H9 (cell line): ENCODE measurements around the gene INPP5A. TPM values are rescaled to one million over a fixed set of nuclear protein-coding genes. Genes with fewer than 3 reads are reported as not detected.

Experiments used
- DNase-seq: peaks from one replicate; pipeline ENCODE4 v3.0.0-alpha.2; 2017
- H2AFZ ChIP-seq: one replicate; pipeline ENCODE4 v1.6.1; 2013; ENCODE audit warnings: mild to moderate bottlenecking, low read length, control low read depth, moderate library complexity
- H2AK5ac ChIP-seq: 2 replicates; pipeline ENCODE4 v1.6.1; 2013; ENCODE audit warnings: low read length, control low read depth, mixed read lengths; ENCODE audit not compliant: insufficient read length
- H2BK120ac ChIP-seq: one replicate; pipeline ENCODE4 v1.6.1; 2013; ENCODE audit warnings: low read depth, mild to moderate bottlenecking, low read length, control low read depth, inconsistent platforms; ENCODE audit not compliant: poor library complexity, severe bottlenecking
- H2BK12ac ChIP-seq: 2 replicates; pipeline ENCODE4 v1.6.1; 2013; ENCODE audit warnings: low read length, control low read depth, mixed read lengths, low read depth; ENCODE audit not compliant: insufficient read length
- H2BK15ac ChIP-seq: 2 replicates; pipeline ENCODE4 v1.6.1; 2013; ENCODE audit warnings: low read depth, low read length, control low read depth
- H2BK20ac ChIP-seq: one replicate; pipeline ENCODE4 v1.6.1; 2013; ENCODE audit warnings: low read depth, mild to moderate bottlenecking, low read length, control low read depth, inconsistent platforms; ENCODE audit not compliant: poor library complexity, severe bottlenecking
- H2BK5ac ChIP-seq: 2 replicates; pipeline ENCODE4 v1.6.1; 2013; ENCODE audit warnings: low read length, control low read depth, mixed read lengths; ENCODE audit not compliant: insufficient read length
- H3K14ac ChIP-seq: 2 replicates; pipeline ENCODE4 v1.6.1; 2013; ENCODE audit warnings: low read length, control low read depth; ENCODE audit not compliant: insufficient read depth
- H3K18ac ChIP-seq: 2 replicates; pipeline ENCODE4 v1.6.1; 2013; ENCODE audit warnings: low read depth, mild to moderate bottlenecking, mixed read lengths, low read length, control low read depth; ENCODE audit not compliant: insufficient read length
- H3K23ac ChIP-seq: 2 replicates; pipeline ENCODE4 v1.6.1; 2013; ENCODE audit warnings: low read length, control low read depth, mixed read lengths, low read depth; ENCODE audit not compliant: insufficient read length
- H3K23me2 ChIP-seq: 2 replicates; pipeline ENCODE4 v1.6.1; 2013; ENCODE audit warnings: low read depth, mild to moderate bottlenecking, mixed read lengths, low read length, control low read depth; ENCODE audit not compliant: insufficient read length, poor library complexity, severe bottlenecking
- H3K27ac ChIP-seq: 2 replicates; pipeline ENCODE4 v1.5.1; 2013; ENCODE audit warnings: low read length, control low read depth, mixed read lengths, low read depth; ENCODE audit not compliant: insufficient read length
- H3K27me3 ChIP-seq: 2 replicates; pipeline ENCODE4 v1.6.1; 2013; ENCODE audit warnings: low read length, control low read depth, inconsistent platforms; ENCODE audit not compliant: insufficient read depth
- H3K4ac ChIP-seq: 2 replicates; pipeline ENCODE4 v1.6.1; 2013; ENCODE audit warnings: low read depth, mild to moderate bottlenecking, control low read depth, inconsistent platforms, low read length, moderate library complexity
- H3K4me1 ChIP-seq: 2 replicates; pipeline ENCODE4 v1.6.1; 2013; ENCODE audit warnings: low read length, control low read depth, inconsistent platforms; ENCODE audit not compliant: insufficient read depth
- H3K4me2 ChIP-seq: 2 replicates; pipeline ENCODE4 v1.6.1; 2013; ENCODE audit warnings: low read length, control low read depth, mixed read lengths; ENCODE audit not compliant: insufficient read length, insufficient read depth
- H3K56ac ChIP-seq: 2 replicates; pipeline ENCODE4 v1.6.1; 2013; ENCODE audit warnings: low read depth, mild to moderate bottlenecking, mixed read lengths, low read length, control low read depth; ENCODE audit not compliant: insufficient read length
- H3K79me1 ChIP-seq: 2 replicates; pipeline ENCODE4 v1.6.1; 2013; ENCODE audit warnings: low read depth, mild to moderate bottlenecking, moderate library complexity, low read length, control low read depth, inconsistent platforms; ENCODE audit not compliant: insufficient read depth, poor library complexity, severe bottlenecking
- H3K79me2 ChIP-seq: 2 replicates; pipeline ENCODE4 v1.6.1; 2013; ENCODE audit warnings: low read length, control low read depth, inconsistent platforms; ENCODE audit not compliant: insufficient read depth
- H3K9ac ChIP-seq: 2 replicates; pipeline ENCODE4 v1.6.1; 2013; ENCODE audit warnings: low read length, control low read depth, mixed read lengths; ENCODE audit not compliant: insufficient read length; ENCODE audit errors: extremely low read depth
- H3K9me3 ChIP-seq: one replicate; pipeline ENCODE4 v1.6.1; 2013; ENCODE audit warnings: low read depth, low read length, inconsistent platforms; ENCODE audit not compliant: control insufficient read depth
- H3T11ph ChIP-seq: one replicate; pipeline ENCODE4 v1.6.1; 2013; ENCODE audit warnings: mild to moderate bottlenecking, low read length, control low read depth, inconsistent platforms
- H4K20me1 ChIP-seq: one replicate; pipeline ENCODE4 v1.6.1; 2013; ENCODE audit not compliant: control insufficient read depth, insufficient read length, insufficient read depth
- H4K5ac ChIP-seq: 2 replicates; pipeline ENCODE4 v1.6.1; 2013; ENCODE audit warnings: low read depth, mild to moderate bottlenecking, mixed read lengths, low read length, control low read depth; ENCODE audit not compliant: insufficient read length
- H4K8ac ChIP-seq: replicated peaks from 2 replicates; pipeline ENCODE4 v1.6.1; 2013; ENCODE audit warnings: low read length, control low read depth, mixed read lengths, low read depth; ENCODE audit not compliant: insufficient read length
- H4K91ac ChIP-seq: 2 replicates; pipeline ENCODE4 v1.6.1; 2013; ENCODE audit warnings: low read depth, mild to moderate bottlenecking, moderate library complexity, mixed read lengths, low read length, control low read depth; ENCODE audit not compliant: insufficient read length
- H3K27ac Mint-ChIP-seq, 3 experiments: 2 replicates in 2 of 3; 3 replicates in 1 of 3; pipeline ENCODE4 v1.8.0; 2020 to 2021; ENCODE audit warnings: mixed read lengths in 3 of 3, mild to moderate bottlenecking in 1 of 3, moderate library complexity in 1 of 3
- H3K27me3 Mint-ChIP-seq: 2 replicates; pipeline ENCODE4 v1.8.0; 2021; ENCODE audit warnings: low read depth, mild to moderate bottlenecking, moderate library complexity, mixed read lengths
- H3K36me3 Mint-ChIP-seq, 3 experiments: 2 replicates in 2 of 3; 3 replicates in 1 of 3; pipeline ENCODE4 v1.8.0; 2020 to 2021; ENCODE audit warnings: low read depth in 3 of 3, mixed read lengths in 3 of 3; ENCODE audit not compliant: insufficient read depth in 1 of 3
- H3K4me1 Mint-ChIP-seq, 2 experiments: 2 replicates each; pipeline ENCODE4 v1.8.0; 2020; ENCODE audit warnings: mixed read lengths in 2 of 2
- H3K4me3 Mint-ChIP-seq, 2 experiments: 2 replicates in 1 of 2; 3 replicates in 1 of 2; pipeline ENCODE4 v1.8.0; 2020 to 2021; ENCODE audit warnings: mild to moderate bottlenecking in 2 of 2, mixed read lengths in 2 of 2, moderate library complexity in 1 of 2
- H3K9me3 Mint-ChIP-seq, 2 experiments: 2 replicates in 1 of 2; 3 replicates in 1 of 2; pipeline ENCODE4 v1.8.0; 2020; ENCODE audit warnings: mild to moderate bottlenecking in 2 of 2, mixed read lengths in 2 of 2, moderate library complexity in 1 of 2
- CTCF ChIP-seq: fragments of 200-600 bp; sonication (generic); conservative IDR thresholded peaks from 3 replicates; pipeline ENCODE4 v1.8.0; 2021; ENCODE audit warnings: antibody characterized with exemption, mild to moderate bottlenecking
- WGBS: extraction: QIAGEN DNeasy Blood & Tissue Kit; methylation state at CpG from one replicate; pipeline ENCODE4 v1.1.7; 2013; ENCODE audit warnings: missing lambda C conversion rate, low lambda C conversion rate, mixed read lengths; ENCODE audit not compliant: insufficient read length; ENCODE audit errors: extremely low coverage; 5-methylcytosine and 5-hydroxymethylcytosine counted together
- total RNA-seq: library from RNA; stranded (reverse); gene quantifications from 2 replicates; pipeline ENCODE4 v1.2.1, GENCODE V29; 2021

The INPP5A gene
- total RNA-seq, 1 experiment from 2014 or later, result 17.7 TPM

GRCh38 chr10:132585732-132586722, 48.4 kb downstream of the INPP5A start:
- Histone ChIP-seq H4K5ac (no peak overlapping the region), H2BK12ac (no peak overlapping the region), H3T11ph (no peak overlapping the region), H2BK5ac (no peak overlapping the region), H3K9me3 (no peaks in the 10 kb centered on the region), H2BK15ac (no peak overlapping the region), H3K14ac (no peak overlapping the region), H4K8ac (no peak overlapping the region), H4K20me1 (no peaks in the 10 kb centered on the region), H3K56ac (no peak overlapping the region), H3K23ac (no peak overlapping the region), H3K18ac (no peak overlapping the region), H2BK20ac (no peak overlapping the region), H4K91ac (no peak overlapping the region), H3K27me3 (no peaks in the 10 kb centered on the region), H3K4me2 (no peak overlapping the region), H2AK5ac (no peak overlapping the region), H3K79me2 (peaks cover 1% of the 10 kb centered on the region; the same call in 1 of the 2 replicates), H2BK120ac (no peak overlapping the region), H3K27ac (no peak overlapping the region), H3K79me1 (no peaks in the 10 kb centered on the region), H3K9ac (no peak overlapping the region), H3K4me1 (no peaks in the 10 kb centered on the region), H3K4ac (no peak overlapping the region), H3K23me2 (no peaks in the 10 kb centered on the region), H2AFZ (no peak overlapping the region)
- Mint-ChIP-seq H3K27ac (peak overlapping the region in 1 of 3 experiments; percentile 6; a peak in 1 of 7 replicates), H3K27me3 (no peaks in the 10 kb centered on the region; the same call in 1 of the 2 replicates), H3K36me3 (peaks cover 0 to 4% (median 0%) of the 10 kb centered on the region in 3 experiments; a peak in 2 of 7 replicates), H3K4me3 (no peak overlapping the region), H3K9me3 (no peaks in the 10 kb centered on the region), H3K4me1 (peaks cover 5 to 9% of the 10 kb centered on the region in 2 experiments)
- DNase-seq, result no peak
- TF ChIP-seq CTCF, result no peak
- no CpG with 5 or more reads among the region's 38 CpGs for WGBS
